ENCODE results near the gene SLC38A5. TPM values are rescaled to one million over a fixed set of nuclear protein-coding genes. Genes with fewer than 3 reads are reported as not detected.
"Not testable (repeated sequence)": the region's sequence is repeated elsewhere in the genome, so short reads cannot be mapped to it uniquely, and the experiment has no call there.

SLC38A5 gene
- total RNA-seq, 1 donor from 2014 or later: 0.50 TPM

DNA sequence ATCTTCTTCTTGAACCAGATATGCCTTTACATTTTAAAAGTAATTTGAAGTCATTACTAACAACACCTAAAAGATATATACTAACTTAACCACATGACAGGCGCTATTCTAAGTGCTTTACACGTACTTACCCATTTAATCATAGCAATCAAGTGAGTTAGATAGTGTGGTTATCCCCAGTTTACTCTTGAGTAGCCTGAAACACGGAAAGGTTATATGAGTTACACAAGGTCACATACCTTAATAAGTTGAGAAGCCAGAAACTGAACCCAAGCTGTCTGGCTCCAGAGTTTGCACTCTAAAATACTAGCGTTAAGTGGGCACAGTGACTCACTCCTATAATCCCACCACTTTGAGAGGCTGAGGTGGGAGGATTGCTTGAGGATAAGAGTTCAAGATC, 39.9 kb downstream of the SLC38A5 start:
- DNase-seq; ATAC-seq; intact Hi-C loops (cut with micrococcal nuclease): not testable (repeated sequence)

DNA sequence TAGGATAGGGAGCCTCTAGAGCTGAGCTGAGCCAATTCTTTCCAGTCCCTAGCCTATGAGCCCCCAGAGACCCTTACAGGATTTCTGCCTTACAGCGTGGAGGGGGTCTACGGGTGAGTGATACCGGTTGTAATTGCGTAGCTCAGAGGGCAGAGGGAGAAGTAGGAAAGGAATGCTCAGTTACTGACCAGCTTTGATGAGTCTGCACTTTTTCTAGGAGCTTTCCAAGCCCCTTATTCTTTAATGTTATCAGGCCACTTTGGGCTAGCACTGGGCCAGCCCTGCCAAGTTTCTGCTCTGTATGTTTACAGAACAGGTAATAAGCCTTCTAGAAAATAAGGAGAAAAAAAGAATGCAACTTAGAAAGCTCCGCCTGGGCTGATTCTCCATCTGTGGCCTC, 40.5 kb downstream of the SLC38A5 start:
- ATAC-seq; DNase-seq; intact Hi-C loops (cut with micrococcal nuclease): not testable (repeated sequence)

DNA sequence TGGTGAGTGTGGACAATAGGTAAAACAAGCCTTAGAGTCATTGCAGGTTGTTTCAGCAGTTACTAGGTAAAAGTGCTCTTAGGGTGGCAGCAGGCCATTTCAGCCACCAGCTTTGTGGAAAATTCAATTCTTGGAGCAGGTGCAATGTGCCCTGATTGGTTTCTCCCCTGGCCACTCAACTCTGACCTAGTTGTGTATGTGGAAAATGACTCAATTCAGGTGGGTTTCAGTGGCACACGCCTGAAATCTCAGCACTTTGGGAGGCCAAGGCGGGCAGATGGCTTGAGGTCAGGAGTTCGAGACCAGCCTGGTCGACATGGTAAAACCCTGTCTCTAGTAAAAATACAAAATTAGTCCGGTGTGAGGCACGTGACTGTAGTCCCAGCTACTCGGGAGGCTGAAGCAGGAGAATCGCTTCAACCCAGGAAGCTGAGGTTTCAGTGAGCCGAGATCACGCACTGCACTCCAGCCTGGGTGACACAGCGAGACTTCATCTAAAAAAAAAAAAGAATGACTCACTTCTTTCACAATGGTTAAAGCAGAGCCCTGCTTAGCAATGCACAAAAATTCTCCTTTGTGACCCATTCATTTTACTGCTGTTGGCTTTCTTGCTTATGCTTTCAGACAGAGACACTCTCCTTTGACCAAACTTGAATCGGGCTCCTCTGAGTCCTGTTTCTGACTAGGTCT, 42.9 kb downstream of the SLC38A5 start:
- intact Hi-C loops (cut with micrococcal nuclease); DNase-seq: not testable (repeated sequence)

DNA sequence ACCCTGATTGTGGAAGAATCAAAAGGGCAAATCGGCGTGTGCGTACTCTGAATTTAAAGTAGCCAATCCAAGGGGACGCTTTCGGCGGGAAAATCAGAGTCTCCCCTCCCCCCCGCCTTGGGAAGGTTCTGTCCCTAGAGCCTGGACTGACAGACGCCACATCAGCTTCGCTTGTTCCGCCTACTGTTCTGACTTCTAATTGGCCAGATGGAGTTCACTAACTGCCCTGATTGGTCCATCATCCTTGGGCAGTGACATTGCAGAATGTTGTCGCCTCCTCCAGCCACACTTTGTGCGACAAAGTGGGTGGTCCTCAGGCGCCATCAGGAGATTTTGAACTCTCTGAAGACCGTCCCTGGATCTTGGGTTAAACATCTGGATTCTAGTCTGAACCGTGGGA, 58.2 kb downstream of the SLC38A5 start, which contains the start of gene SSX4B:
TSS of gene SSX4B (minus strand) at position 101 of the 400 bp plus-strand sequence. CDS start 588 bp downstream, outside the sequence.
- ATAC-seq; intact Hi-C loops (cut with micrococcal nuclease); DNase-seq: not testable (repeated sequence)

More for the DNA sequence above, 42.9 kb downstream of the SLC38A5 start:
- ATAC-seq: not testable (repeated sequence)

Other genes starting within 250 kb of the SLC38A5 start
- not detected for gene SSX1, start 214.9 kb downstream of the SLC38A5 start, total RNA-seq
- gene SSX3, start 113.6 kb downstream of the SLC38A5 start, total RNA-seq: not detected
- gene SSX4, start 86.7 kb downstream of the SLC38A5 start, total RNA-seq: not detected
- not detected for gene SSX4B, start 58.3 kb downstream of the SLC38A5 start, total RNA-seq
- 15.1 TPM for gene FTSJ1, start 5.9 kb upstream of the SLC38A5 start, total RNA-seq
- gene PORCN, start 38.7 kb upstream of the SLC38A5 start, total RNA-seq: 13.2 TPM
- 55.4 TPM for gene EBP, start 51.5 kb upstream of the SLC38A5 start, total RNA-seq
- gene TBC1D25, start 69.5 kb upstream of the SLC38A5 start, total RNA-seq: 15.4 TPM
- gene RBM3, start 104.2 kb upstream of the SLC38A5 start, total RNA-seq: 103 TPM
- gene WDR13, start 127.2 kb upstream of the SLC38A5 start, total RNA-seq: 164 TPM
- gene WAS, start 213.5 kb upstream of the SLC38A5 start, total RNA-seq: 2.6 TPM
- gene SUV39H1, start 226.5 kb upstream of the SLC38A5 start, total RNA-seq: 2.4 TPM